Activated naive CD8-positive, alpha-beta T cell treated with anti-CD3 and anti-CD28 coated beads for 36 hours (primary cell): ENCODE measurements around the gene FOXN4. TPM values are rescaled to one million over a fixed set of nuclear protein-coding genes. Genes with fewer than 3 reads are reported as not detected.

Experiments used
- DNase-seq: peaks from one replicate; pipeline ENCODE4 v3.0.0; 2021
- H3K27ac Mint-ChIP-seq: one replicate; pipeline ENCODE4 v1.8.0; 2022; ENCODE audit warnings: mild to moderate bottlenecking, moderate library complexity, mixed read lengths
- H3K27me3 Mint-ChIP-seq: one replicate; pipeline ENCODE4 v1.8.0; 2022; ENCODE audit warnings: mild to moderate bottlenecking, mixed read lengths
- H3K36me3 Mint-ChIP-seq: one replicate; pipeline ENCODE4 v1.8.0; 2021; ENCODE audit warnings: mild to moderate bottlenecking, mixed read lengths
- H3K4me1 Mint-ChIP-seq: one replicate; pipeline ENCODE4 v1.8.0; 2021; ENCODE audit warnings: mixed read lengths
- H3K4me3 Mint-ChIP-seq: one replicate; pipeline ENCODE4 v1.8.0; 2022; ENCODE audit warnings: mild to moderate bottlenecking, moderate library complexity, mixed read lengths
- H3K9me3 Mint-ChIP-seq: one replicate; pipeline ENCODE4 v1.8.0; 2022; ENCODE audit warnings: mixed read lengths
- total RNA-seq, 2 experiments: library from RNA; stranded (reverse); gene quantifications; one replicate each; pipeline ENCODE4 v1.2.3, GENCODE V29; 2021

FOXN4 gene
- total RNA-seq, 2 experiments from 2014 or later: not detected

GRCh38 chr12:109240365-109240764, 68.7 kb downstream of the FOXN4 start:
- no peaks in the 10 kb centered on the region for H3K27me3 Mint-ChIP-seq

DNA sequence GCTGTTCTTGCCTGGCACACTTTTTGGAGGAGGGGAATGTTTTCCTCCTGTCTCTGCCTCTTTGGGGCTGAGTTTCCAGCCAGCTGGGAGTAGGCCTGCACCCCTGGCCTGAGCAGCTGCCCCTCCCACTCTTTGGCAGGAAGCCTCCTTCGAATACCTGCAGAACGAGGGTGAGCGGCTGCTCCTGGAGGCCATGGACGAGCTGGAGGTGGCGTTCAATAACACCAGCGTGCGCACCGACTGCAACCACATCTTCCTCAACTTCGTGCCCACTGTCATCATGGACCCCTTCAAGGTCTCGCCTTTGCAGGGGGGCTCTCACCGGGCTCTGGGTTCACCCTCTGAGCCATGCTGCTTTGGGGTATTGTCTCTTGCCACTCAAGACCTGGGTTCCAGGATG, 69.4 kb downstream of the FOXN4 start:
- H3K27me3 Mint-ChIP-seq: no peaks in the 10 kb centered on the region
- peaks cover 5% of the 10 kb centered on the region for H3K4me1 Mint-ChIP-seq
- H3K27ac Mint-ChIP-seq: no peak overlapping the region
- H3K9me3 Mint-ChIP-seq: no peaks in the 10 kb centered on the region
- no peak overlapping the region for H3K4me3 Mint-ChIP-seq
- no peak for DNase-seq
- H3K36me3 Mint-ChIP-seq: peaks cover 1% of the 10 kb centered on the region

More at GRCh38 chr12:109240365-109240764, 68.7 kb downstream of the FOXN4 start:
- Mint-ChIP-seq H3K4me1 (peaks cover 5% of the 10 kb centered on the region), H3K27ac (no peak overlapping the region), H3K4me3 (no peak overlapping the region), H3K36me3 (no peaks in the 10 kb centered on the region), H3K9me3 (no peaks in the 10 kb centered on the region)
- DNase-seq: no peak

DNA sequence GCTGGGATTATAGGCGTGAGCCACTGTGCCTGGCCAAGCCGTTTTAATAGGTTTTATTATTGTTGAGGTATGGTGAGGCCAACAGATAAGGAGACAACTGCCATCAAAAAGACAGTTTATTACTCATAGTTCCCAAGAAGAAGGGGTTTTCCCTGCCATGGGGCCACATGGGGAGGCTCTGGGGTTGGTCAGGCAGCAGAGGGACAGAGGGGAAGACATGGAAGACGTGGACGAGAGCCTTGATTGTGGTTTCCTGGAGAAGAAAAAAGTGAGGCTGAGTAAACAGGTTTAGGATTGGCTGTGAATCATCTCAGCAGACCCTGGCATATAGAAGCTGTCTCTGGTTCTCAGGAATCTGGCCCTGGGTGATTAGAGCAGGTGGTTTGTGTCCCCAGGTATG, 69.9 kb downstream of the FOXN4 start:
- Mint-ChIP-seq H3K4me1 (peaks cover 5% of the 10 kb centered on the region), H3K27ac (no peak overlapping the region), H3K36me3 (peaks cover 1% of the 10 kb centered on the region), H3K9me3 (no peaks in the 10 kb centered on the region), H3K4me3 (no peak overlapping the region), H3K27me3 (no peaks in the 10 kb centered on the region)
- peak; percentile 4 for DNase-seq

DNA sequence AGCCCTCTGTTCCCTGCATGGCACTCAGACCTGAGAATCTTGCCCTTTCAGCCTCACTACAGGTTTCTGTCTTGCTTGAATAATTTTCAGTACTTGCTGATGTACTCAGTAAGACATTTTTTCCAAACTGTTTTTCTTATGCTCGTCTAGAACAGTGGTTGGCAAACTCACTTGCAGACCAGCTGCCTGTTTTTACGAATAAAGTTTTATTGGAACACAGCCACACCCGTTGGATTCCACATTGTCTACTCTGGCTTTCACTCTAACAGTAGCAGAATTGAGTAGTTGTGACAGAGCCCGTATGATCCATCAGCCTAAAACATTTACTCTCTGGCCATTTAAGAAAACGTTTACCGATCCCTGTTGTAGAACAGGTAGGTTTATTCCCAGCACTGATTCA, 72.8 kb downstream of the FOXN4 start:
- Mint-ChIP-seq H3K9me3 (no peaks in the 10 kb centered on the region), H3K36me3 (peaks cover 1% of the 10 kb centered on the region), H3K4me1 (peaks cover 5% of the 10 kb centered on the region), H3K4me3 (no peak overlapping the region), H3K27ac (no peak overlapping the region), H3K27me3 (no peaks in the 10 kb centered on the region)
- no peak for DNase-seq

- H3K27me3 Mint-ChIP-seq: no peaks in the 10 kb centered on the region
- H3K4me1 Mint-ChIP-seq: peaks cover under 1% of the 10 kb centered on the region
- H3K9me3 Mint-ChIP-seq: no peaks in the 10 kb centered on the region
- H3K36me3 Mint-ChIP-seq: peaks cover 4% of the 10 kb centered on the region
- no peak overlapping the region for H3K4me3 Mint-ChIP-seq
- DNase-seq: no peak
- no peak overlapping the region for H3K27ac Mint-ChIP-seq
Measured at GRCh38 chr12:109234012-109234411, 75.1 kb downstream of the FOXN4 start.

DNA sequence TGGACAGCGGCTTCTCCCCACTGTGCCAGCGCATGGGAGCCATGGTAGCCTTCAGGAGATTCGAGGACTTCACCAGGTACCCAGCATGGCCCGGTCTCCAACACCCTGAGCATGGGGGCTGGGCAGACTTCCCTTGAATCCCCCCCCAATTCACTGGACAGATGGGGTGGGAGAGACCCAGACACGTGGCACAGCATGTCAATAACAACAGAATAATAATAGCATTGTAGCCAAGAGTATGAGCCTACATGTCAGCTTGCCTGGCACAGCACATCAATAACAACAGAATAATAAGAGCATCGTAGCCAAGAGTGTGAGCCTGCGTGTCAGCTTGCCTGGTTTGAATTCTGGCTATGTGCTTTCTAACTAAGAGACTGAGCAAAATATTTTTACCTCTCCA, 76.4 kb downstream of the FOXN4 start:
- no peak for DNase-seq
- no peaks in the 10 kb centered on the region for H3K4me1 Mint-ChIP-seq
- H3K9me3 Mint-ChIP-seq: no peaks in the 10 kb centered on the region
- no peaks in the 10 kb centered on the region for H3K27me3 Mint-ChIP-seq
- no peak overlapping the region for H3K4me3 Mint-ChIP-seq
- peaks cover 4% of the 10 kb centered on the region for H3K36me3 Mint-ChIP-seq
- no peak overlapping the region for H3K27ac Mint-ChIP-seq

GRCh38 chr12:109230193-109230592, 78.9 kb downstream of the FOXN4 start:
- no peak for DNase-seq
- H3K4me3 Mint-ChIP-seq: no peak overlapping the region
- no peak overlapping the region for H3K27ac Mint-ChIP-seq
- H3K27me3 Mint-ChIP-seq: no peaks in the 10 kb centered on the region
- H3K36me3 Mint-ChIP-seq: peaks cover 4% of the 10 kb centered on the region
- H3K9me3 Mint-ChIP-seq: no peaks in the 10 kb centered on the region
- no peaks in the 10 kb centered on the region for H3K4me1 Mint-ChIP-seq

- H3K27ac Mint-ChIP-seq: no peak overlapping the region
- H3K4me3 Mint-ChIP-seq: no peak overlapping the region
- no peaks in the 10 kb centered on the region for H3K27me3 Mint-ChIP-seq
- H3K4me1 Mint-ChIP-seq: no peaks in the 10 kb centered on the region
- H3K36me3 Mint-ChIP-seq: peaks cover 5% of the 10 kb centered on the region
- H3K9me3 Mint-ChIP-seq: no peaks in the 10 kb centered on the region
- no peak for DNase-seq
Measured at GRCh38 chr12:109228664-109229063, 80.4 kb downstream of the FOXN4 start.

Other genes starting within 250 kb of the FOXN4 start
- gene ALKBH2, start 215.8 kb downstream of the FOXN4 start, total RNA-seq: 10 to 100 TPM; 43.8 to 46.3 TPM
- gene UNG, start 211.7 kb downstream of the FOXN4 start, total RNA-seq: 10 to 100 TPM; 90.2 to 99.1 TPM
- 1 to 10 TPM; 7.8 to 8.8 TPM for gene ACACB, start 192.7 kb downstream of the FOXN4 start, total RNA-seq
- gene MYO1H, start 38.6 kb upstream of the FOXN4 start, total RNA-seq: not detected
- gene KCTD10, start 168.0 kb upstream of the FOXN4 start, total RNA-seq: 10 to 100 TPM; 47.6 to 48.9 TPM
- 10 to 100 TPM; 23.4 to 23.5 TPM for gene UBE3B, start 168.3 kb upstream of the FOXN4 start, total RNA-seq